ENCODE measurements around the gene CACNB1. TPM values are rescaled to one million over a fixed set of nuclear protein-coding genes. Genes with fewer than 3 reads are reported as not detected.

Gene CACNB1
- total and polyA plus RNA-seq, 2 donors (not counting 1 experiment from before 2014, with no cell fraction given) = 3.8 to 12.4 TPM

GRCh38 chr17:39171933-39172332, 25.5 kb downstream of the CACNB1 start:
- no peaks in the 10 kb centered on the region for H4K20me1 ChIP-seq (ENCODE audit: control insufficient read depth, insufficient read depth, low read length, poor library complexity, severe bottlenecking)
- H3K27me3 Mint-ChIP-seq = peaks cover 27% of the 10 kb centered on the region
- peaks cover 0 to 43% (median 12%) of the 10 kb centered on the region in 4 experiments for H3K27me3 ChIP-seq (replicated peaks in 1 of 4; ENCODE audit: control extremely low read depth in 1 of 4, control insufficient read depth in 3 of 4, insufficient read depth in 4 of 4, low read length in 3 of 4)
- DNase-seq (no peak), ATAC-seq (ENCODE audit: low read depth) (no peak)
- no peak overlapping the region for H3K4me2 ChIP-seq (replicated peaks; ENCODE audit: low read depth, low read length, poor library complexity, severe bottlenecking)
- H3K4me3 ChIP-seq (ENCODE audit: control extremely low read depth in 1 of 5, extremely low read depth in 1 of 5, insufficient read depth in 1 of 5, low read depth in 2 of 5, low read length in 4 of 5) = no peak overlapping the region
- H3K27ac ChIP-seq (ENCODE audit: low read length in 2 of 2) = no peak overlapping the region
- no peak overlapping the region for H2AFZ ChIP-seq (ENCODE audit: insufficient read depth, low read depth, low read length, poor library complexity, severe bottlenecking)
- H3K4me1 ChIP-seq (ENCODE audit: control insufficient read depth in 2 of 2, insufficient read depth in 2 of 2, low read length in 2 of 2) = peaks cover 11 to 16% of the 10 kb centered on the region in 2 donors
- H3K4me3 Mint-ChIP-seq = no peak overlapping the region
- no peak overlapping the region for H3K27ac Mint-ChIP-seq
- no peaks in the 10 kb centered on the region for H3K79me2 ChIP-seq (ENCODE audit: control insufficient read depth, insufficient read depth, low read length)
- intact Hi-C loops (cut with micrococcal nuclease) = no loop called here
- WGBS (ENCODE audit: insufficient coverage) = 77% methylated on average over 5 of the region's 5 CpGs
- CTCF ChIA-PET = interaction anchor here (0.5 to 1.4 kb wide), 5 partner anchors 10 to 605 kb away, joined by 3 to 8 read pairs (median 3); partner anchors contain the start of gene RPL19
- no peak overlapping the region for H3K9ac ChIP-seq (ENCODE audit: low read length)
- H3K9me3 Mint-ChIP-seq (ENCODE audit: insufficient read depth) = no peaks in the 10 kb centered on the region
- no peak for TF ChIP-seq EZH2 (IDR thresholded peaks at IDR 0.05; ENCODE audit: borderline replicate concordance, insufficient read depth, low read depth, low read length, poor library complexity, severe bottlenecking)
- TF ChIP-seq, protein P1, sequence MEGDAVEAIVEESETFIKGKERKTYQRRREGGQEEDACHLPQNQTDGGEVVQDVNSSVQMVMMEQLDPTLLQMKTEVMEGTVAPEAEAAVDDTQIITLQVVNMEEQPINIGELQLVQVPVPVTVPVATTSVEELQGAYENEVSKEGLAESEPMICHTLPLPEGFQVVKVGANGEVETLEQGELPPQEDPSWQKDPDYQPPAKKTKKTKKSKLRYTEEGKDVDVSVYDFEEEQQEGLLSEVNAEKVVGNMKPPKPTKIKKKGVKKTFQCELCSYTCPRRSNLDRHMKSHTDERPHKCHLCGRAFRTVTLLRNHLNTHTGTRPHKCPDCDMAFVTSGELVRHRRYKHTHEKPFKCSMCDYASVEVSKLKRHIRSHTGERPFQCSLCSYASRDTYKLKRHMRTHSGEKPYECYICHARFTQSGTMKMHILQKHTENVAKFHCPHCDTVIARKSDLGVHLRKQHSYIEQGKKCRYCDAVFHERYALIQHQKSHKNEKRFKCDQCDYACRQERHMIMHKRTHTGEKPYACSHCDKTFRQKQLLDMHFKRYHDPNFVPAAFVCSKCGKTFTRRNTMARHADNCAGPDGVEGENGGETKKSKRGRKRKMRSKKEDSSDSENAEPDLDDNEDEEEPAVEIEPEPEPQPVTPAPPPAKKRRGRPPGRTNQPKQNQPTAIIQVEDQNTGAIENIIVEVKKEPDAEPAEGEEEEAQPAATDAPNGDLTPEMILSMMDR (IDR thresholded peaks at IDR 0.05) = no peak
- H3K4me1 Mint-ChIP-seq = peaks cover 14% of the 10 kb centered on the region
- no peaks in the 10 kb centered on the region for H3K36me3 ChIP-seq (replicated peaks in 1 of 2; ENCODE audit: control extremely low read depth in 1 of 2, control insufficient read depth in 1 of 2, extremely low read depth in 1 of 2, insufficient read depth in 2 of 2, low read length in 1 of 2)
- peaks cover 0 to 2% (median 0%) of the 10 kb centered on the region in 3 donors for H3K9me3 ChIP-seq (ENCODE audit: control extremely low read depth in 1 of 3, control insufficient read depth in 2 of 3, insufficient read depth in 1 of 3, low read length in 2 of 3)
- POLR2A ChIA-PET = interaction anchor here (1.1 kb wide), 1 partner anchor 28 kb away, joined by 3 read pairs; the partner anchor contains the start of gene RPL19

GRCh38 chr17:39170558-39170957, 26.9 kb downstream of the CACNB1 start:
- Mint-ChIP-seq H3K4me3 (no peak overlapping the region), H3K9me3 (ENCODE audit: insufficient read depth) (no peaks in the 10 kb centered on the region), H3K4me1 (peaks cover 25% of the 10 kb centered on the region), H3K27me3 (peaks cover 31% of the 10 kb centered on the region), H3K27ac (no peak overlapping the region)
- DNase-seq (no peak), ATAC-seq (ENCODE audit: low read depth) (no peak)
- ChIA-PET CTCF (interaction anchor here (1.2 to 6.9 kb wide), 3 partner anchors 9 to 189 kb away, joined by 3 to 77 read pairs (median 3); no protein-coding TSS in a partner anchor), POLR2A (interaction anchor here (0.6 kb wide), 1 partner anchor 26 kb away, joined by 5 read pairs; no protein-coding TSS in a partner anchor)
- H3K4me3 ChIP-seq (ENCODE audit: control extremely low read depth in 1 of 5, extremely low read depth in 1 of 5, insufficient read depth in 1 of 5, low read depth in 2 of 5, low read length in 4 of 5) = no peak overlapping the region
- H3K79me2 ChIP-seq (ENCODE audit: control insufficient read depth, insufficient read depth, low read length) = no peaks in the 10 kb centered on the region
- no peak overlapping the region for H2AFZ ChIP-seq (ENCODE audit: insufficient read depth, low read depth, low read length, poor library complexity, severe bottlenecking)
- WGBS (ENCODE audit: insufficient coverage) = 57% methylated on average over 6 of the region's 6 CpGs
- no peak overlapping the region for H3K27ac ChIP-seq (ENCODE audit: low read length in 2 of 2)
- intact Hi-C loops (cut with micrococcal nuclease) = no loop called here
- TF ChIP-seq, protein P1 (IDR thresholded peaks at IDR 0.05) = no peak
- TF ChIP-seq EZH2 (IDR thresholded peaks at IDR 0.05; ENCODE audit: borderline replicate concordance, insufficient read depth, low read depth, low read length, poor library complexity, severe bottlenecking) = no peak
- H4K20me1 ChIP-seq (ENCODE audit: control insufficient read depth, insufficient read depth, low read length, poor library complexity, severe bottlenecking) = no peaks in the 10 kb centered on the region
- H3K9me3 ChIP-seq (ENCODE audit: control extremely low read depth in 1 of 3, control insufficient read depth in 2 of 3, insufficient read depth in 1 of 3, low read length in 2 of 3) = peaks cover 0 to 7% (median 0%) of the 10 kb centered on the region in 3 donors
- peaks cover 0 to 56% (median 18%) of the 10 kb centered on the region in 4 experiments for H3K27me3 ChIP-seq (replicated peaks in 1 of 4; ENCODE audit: control extremely low read depth in 1 of 4, control insufficient read depth in 3 of 4, insufficient read depth in 4 of 4, low read length in 3 of 4)
- no peaks in the 10 kb centered on the region for H3K36me3 ChIP-seq (replicated peaks in 1 of 2; ENCODE audit: control extremely low read depth in 1 of 2, control insufficient read depth in 1 of 2, extremely low read depth in 1 of 2, insufficient read depth in 2 of 2, low read length in 1 of 2)
- H3K9ac ChIP-seq (ENCODE audit: low read length) = no peak overlapping the region
- peaks cover 21 to 25% of the 10 kb centered on the region in 2 donors for H3K4me1 ChIP-seq (ENCODE audit: control insufficient read depth in 2 of 2, insufficient read depth in 2 of 2, low read length in 2 of 2)
- H3K4me2 ChIP-seq (replicated peaks; ENCODE audit: low read depth, low read length, poor library complexity, severe bottlenecking) = no peak overlapping the region

All from B cell (primary cell).